HG03280 (cell line): ENCODE data around the gene NDUFC1.
A peak's percentile ranks its signal among the peaks of the same experiment; 100 is the strongest.
"Not testable (repeated sequence)": the region's sequence is repeated elsewhere in the genome, so short reads cannot be mapped to it uniquely, and the experiment has no call there.

Experiments used
- ATAC-seq: cut with Tn5 transposase; IDR thresholded peaks from one replicate; pipeline ENCODE4 v1.9.1; 2021; ENCODE audit warnings: mild to moderate bottlenecking, moderate library complexity; ENCODE audit not compliant: unreplicated experiment

The NDUFC1 gene

GRCh38 chr4:139299536-139299935 is 2.7 kb downstream of the NDUFC1 start:
- no peak for ATAC-seq

GRCh38 chr4:139297001-139297410 is 5.3 kb downstream of the NDUFC1 start:
- no peak for ATAC-seq

GRCh38 chr4:139295942-139296299 is 6.4 kb downstream of the NDUFC1 start:
- ATAC-seq, result no peak

- peak; percentile 94 for ATAC-seq
These were observed 6.9 kb downstream of the NDUFC1 start for GRCh38 chr4:139295206-139295941.

- ATAC-seq, result no peak
These were observed 16.0 kb downstream of the NDUFC1 start for GRCh38 chr4:139286186-139286698.

- no peak for ATAC-seq
These were observed 19.6 kb downstream of the NDUFC1 start for GRCh38 chr4:139282721-139283075.

- ATAC-seq, result no peak
These were observed 20.1 kb downstream of the NDUFC1 start for GRCh38 chr4:139282065-139282720.

- no peak for ATAC-seq
These were observed 22.3 kb downstream of the NDUFC1 start, which contains the start of gene MGARP for GRCh38 chr4:139279760-139280620. MGARP (minus strand) TSS chr4:139280225; CDS start chr4:139280158, 67 bp downstream.

- no peak for ATAC-seq
These were observed 23.1 kb downstream of the NDUFC1 start for GRCh38 chr4:139278912-139279759.

- no peak for ATAC-seq
These were observed 23.8 kb downstream of the NDUFC1 start for GRCh38 chr4:139278485-139278884.

- ATAC-seq, result no peak
These were observed 27.0 kb downstream of the NDUFC1 start for GRCh38 chr4:139275281-139275735.

GRCh38 chr4:139274790-139275189 is 27.5 kb downstream of the NDUFC1 start:
- ATAC-seq, result no peak

- no peak for ATAC-seq
These were observed 28.4 kb downstream of the NDUFC1 start for GRCh38 chr4:139273835-139274234.

GRCh38 chr4:139267301-139267700 is 35.0 kb downstream of the NDUFC1 start:
- no peak for ATAC-seq

GRCh38 chr4:139266583-139267257 is 35.6 kb downstream of the NDUFC1 start:
- ATAC-seq, result peak; percentile 98

GRCh38 chr4:139266208-139266582 is 36.1 kb downstream of the NDUFC1 start:
- ATAC-seq, result peak; percentile 5

- ATAC-seq, result no peak
These were observed 36.6 kb downstream of the NDUFC1 start for GRCh38 chr4:139265654-139266053.

GRCh38 chr4:139256349-139256748 is 45.9 kb downstream of the NDUFC1 start:
- no peak for ATAC-seq

GRCh38 chr4:139255581-139255980 is 46.7 kb downstream of the NDUFC1 start:
- ATAC-seq, result not testable (repeated sequence)

- no peak for ATAC-seq
These were observed 48.6 kb downstream of the NDUFC1 start for GRCh38 chr4:139253713-139254112.
